LNCAP (cell line): ENCODE measurements around the gene USP17L29.
"Not testable (repeated sequence)": the region's sequence is repeated elsewhere in the genome, so short reads cannot be mapped to it uniquely, and the experiment has no call there.

Experiments used
- TF ChIP-seq, protein P1 (sequence below): fragments of 450-650 bp; IDR thresholded peaks from 2 replicates; pipeline ENCODE4 v1.5.1; 2017; ENCODE audit warnings: mild to moderate bottlenecking

The USP17L29 gene, protein sequence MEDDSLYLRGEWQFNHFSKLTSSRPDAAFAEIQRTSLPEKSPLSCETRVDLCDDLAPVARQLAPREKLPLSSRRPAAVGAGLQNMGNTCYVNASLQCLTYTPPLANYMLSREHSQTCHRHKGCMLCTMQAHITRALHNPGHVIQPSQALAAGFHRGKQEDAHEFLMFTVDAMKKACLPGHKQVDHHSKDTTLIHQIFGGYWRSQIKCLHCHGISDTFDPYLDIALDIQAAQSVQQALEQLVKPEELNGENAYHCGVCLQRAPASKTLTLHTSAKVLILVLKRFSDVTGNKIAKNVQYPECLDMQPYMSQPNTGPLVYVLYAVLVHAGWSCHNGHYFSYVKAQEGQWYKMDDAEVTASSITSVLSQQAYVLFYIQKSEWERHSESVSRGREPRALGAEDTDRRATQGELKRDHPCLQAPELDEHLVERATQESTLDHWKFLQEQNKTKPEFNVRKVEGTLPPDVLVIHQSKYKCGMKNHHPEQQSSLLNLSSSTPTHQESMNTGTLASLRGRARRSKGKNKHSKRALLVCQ

GRCh38 chr4:9353338-9353737, at the start of gene USP17L29:
USP17L29 (plus strand) TSS chr4:9353638; CDS start chr4:9353638, 0 bp downstream.
- TF ChIP-seq, protein P1, sequence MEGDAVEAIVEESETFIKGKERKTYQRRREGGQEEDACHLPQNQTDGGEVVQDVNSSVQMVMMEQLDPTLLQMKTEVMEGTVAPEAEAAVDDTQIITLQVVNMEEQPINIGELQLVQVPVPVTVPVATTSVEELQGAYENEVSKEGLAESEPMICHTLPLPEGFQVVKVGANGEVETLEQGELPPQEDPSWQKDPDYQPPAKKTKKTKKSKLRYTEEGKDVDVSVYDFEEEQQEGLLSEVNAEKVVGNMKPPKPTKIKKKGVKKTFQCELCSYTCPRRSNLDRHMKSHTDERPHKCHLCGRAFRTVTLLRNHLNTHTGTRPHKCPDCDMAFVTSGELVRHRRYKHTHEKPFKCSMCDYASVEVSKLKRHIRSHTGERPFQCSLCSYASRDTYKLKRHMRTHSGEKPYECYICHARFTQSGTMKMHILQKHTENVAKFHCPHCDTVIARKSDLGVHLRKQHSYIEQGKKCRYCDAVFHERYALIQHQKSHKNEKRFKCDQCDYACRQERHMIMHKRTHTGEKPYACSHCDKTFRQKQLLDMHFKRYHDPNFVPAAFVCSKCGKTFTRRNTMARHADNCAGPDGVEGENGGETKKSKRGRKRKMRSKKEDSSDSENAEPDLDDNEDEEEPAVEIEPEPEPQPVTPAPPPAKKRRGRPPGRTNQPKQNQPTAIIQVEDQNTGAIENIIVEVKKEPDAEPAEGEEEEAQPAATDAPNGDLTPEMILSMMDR: not testable (repeated sequence)

DNA sequence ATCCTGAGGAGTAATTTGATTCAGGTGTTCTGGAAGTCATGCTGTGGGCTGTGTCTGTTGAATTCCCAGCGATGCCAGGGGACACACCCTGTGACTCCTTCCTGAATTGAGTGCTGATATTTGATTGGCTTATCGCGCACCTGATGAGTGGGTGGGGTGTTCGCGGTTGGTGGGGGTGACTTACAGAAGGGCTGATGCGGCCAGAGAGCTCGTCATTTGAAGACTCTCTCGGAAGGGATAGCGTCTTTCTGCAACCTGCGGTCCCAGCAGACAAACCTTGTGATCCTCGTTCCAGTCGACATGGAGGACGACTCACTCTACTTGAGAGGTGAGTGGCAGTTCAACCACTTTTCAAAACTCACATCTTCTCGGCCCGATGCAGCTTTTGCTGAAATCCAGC, 28.6 kb upstream of the USP17L29 start, which contains the start of gene USP17L24:
TSS of gene USP17L24 (plus strand) at position 301 of the 400 bp plus-strand sequence. CDS start at position 301, 0 bp downstream.
- TF ChIP-seq, protein P1: not testable (repeated sequence)

- TF ChIP-seq, protein P1: not testable (repeated sequence)
Observed at GRCh38 chr4:9329611-9330010, 23.8 kb upstream of the USP17L29 start, which contains the start of gene USP17L25. USP17L25 (plus strand) TSS chr4:9329911; CDS start chr4:9329911, 0 bp downstream.

- TF ChIP-seq, protein P1: not testable (repeated sequence)
Observed at GRCh38 chr4:9334358-9334757, 19.1 kb upstream of the USP17L29 start, which contains the start of gene USP17L26. USP17L26 (plus strand) TSS chr4:9334658; CDS start chr4:9334658, 0 bp downstream.

DNA sequence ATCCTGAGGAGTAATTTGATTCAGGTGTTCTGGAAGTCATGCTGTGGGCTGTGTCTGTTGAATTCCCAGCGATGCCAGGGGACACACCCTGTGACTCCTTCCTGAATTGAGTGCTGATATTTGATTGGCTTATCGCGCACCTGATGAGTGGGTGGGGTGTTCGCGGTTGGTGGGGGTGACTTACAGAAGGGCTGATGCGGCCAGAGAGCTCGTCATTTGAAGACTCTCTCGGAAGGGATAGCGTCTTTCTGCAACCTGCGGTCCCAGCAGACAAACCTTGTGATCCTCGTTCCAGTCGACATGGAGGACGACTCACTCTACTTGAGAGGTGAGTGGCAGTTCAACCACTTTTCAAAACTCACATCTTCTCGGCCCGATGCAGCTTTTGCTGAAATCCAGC, 14.3 kb upstream of the USP17L29 start, which contains the start of gene USP17L5:
TSS of gene USP17L5 (plus strand) at position 301 of the 400 bp plus-strand sequence. CDS start at position 301, 0 bp downstream.
- TF ChIP-seq, protein P1: not testable (repeated sequence)

DNA sequence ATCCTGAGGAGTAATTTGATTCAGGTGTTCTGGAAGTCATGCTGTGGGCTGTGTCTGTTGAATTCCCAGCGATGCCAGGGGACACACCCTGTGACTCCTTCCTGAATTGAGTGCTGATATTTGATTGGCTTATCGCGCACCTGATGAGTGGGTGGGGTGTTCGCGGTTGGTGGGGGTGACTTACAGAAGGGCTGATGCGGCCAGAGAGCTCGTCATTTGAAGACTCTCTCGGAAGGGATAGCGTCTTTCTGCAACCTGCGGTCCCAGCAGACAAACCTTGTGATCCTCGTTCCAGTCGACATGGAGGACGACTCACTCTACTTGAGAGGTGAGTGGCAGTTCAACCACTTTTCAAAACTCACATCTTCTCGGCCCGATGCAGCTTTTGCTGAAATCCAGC, 9.6 kb upstream of the USP17L29 start, which contains the start of gene USP17L27:
TSS of gene USP17L27 (plus strand) at position 301 of the 400 bp plus-strand sequence. CDS start at position 301, 0 bp downstream.
- TF ChIP-seq, protein P1: not testable (repeated sequence)

DNA sequence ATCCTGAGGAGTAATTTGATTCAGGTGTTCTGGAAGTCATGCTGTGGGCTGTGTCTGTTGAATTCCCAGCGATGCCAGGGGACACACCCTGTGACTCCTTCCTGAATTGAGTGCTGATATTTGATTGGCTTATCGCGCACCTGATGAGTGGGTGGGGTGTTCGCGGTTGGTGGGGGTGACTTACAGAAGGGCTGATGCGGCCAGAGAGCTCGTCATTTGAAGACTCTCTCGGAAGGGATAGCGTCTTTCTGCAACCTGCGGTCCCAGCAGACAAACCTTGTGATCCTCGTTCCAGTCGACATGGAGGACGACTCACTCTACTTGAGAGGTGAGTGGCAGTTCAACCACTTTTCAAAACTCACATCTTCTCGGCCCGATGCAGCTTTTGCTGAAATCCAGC, 4.8 kb upstream of the USP17L29 start, which contains the start of gene USP17L28:
TSS of gene USP17L28 (plus strand) at position 301 of the 400 bp plus-strand sequence. CDS start at position 301, 0 bp downstream.
- TF ChIP-seq, protein P1: not testable (repeated sequence)
